ENCODE measurements around the gene DTNA. TPM values are rescaled to one million over a fixed set of nuclear protein-coding genes. Genes with fewer than 3 reads are reported as not detected.

DTNA gene
- total RNA-seq, 6 experiments from 2014 or later = 0.58 to 1.2 (median 0.98) TPM

- H3K27ac Mint-ChIP-seq = no peak overlapping the region
- TF ChIP-seq CTCF (IDR thresholded peaks at IDR 0.05) = no peak
- no peak overlapping the region for H3K4me3 Mint-ChIP-seq
- H3K27me3 Mint-ChIP-seq (ENCODE audit: insufficient read depth) = no peaks in the 10 kb centered on the region
- H3K4me1 Mint-ChIP-seq (ENCODE audit: low read depth) = peaks cover 6% of the 10 kb centered on the region; the same call in 1 of the 2 replicates
- H3K9me3 Mint-ChIP-seq = no peaks in the 10 kb centered on the region
- peak; percentile 13 for DNase-seq
- no peaks in the 10 kb centered on the region for H3K36me3 Mint-ChIP-seq (ENCODE audit: low read depth)
Observed at GRCh38 chr18:34789768-34790344, 79.8 kb downstream of the DTNA start.

- H3K27ac Mint-ChIP-seq = no peak overlapping the region
- H3K27me3 Mint-ChIP-seq (ENCODE audit: insufficient read depth) = no peaks in the 10 kb centered on the region; the same call in 1 of the 2 replicates
- no peaks in the 10 kb centered on the region for H3K36me3 Mint-ChIP-seq (ENCODE audit: low read depth)
- no peak for DNase-seq
- peaks cover 6% of the 10 kb centered on the region; the same call in 1 of the 2 replicates for H3K4me1 Mint-ChIP-seq (ENCODE audit: low read depth)
- no peak overlapping the region for H3K4me3 Mint-ChIP-seq
- no peak for TF ChIP-seq CTCF (IDR thresholded peaks at IDR 0.05)
- H3K9me3 Mint-ChIP-seq = no peaks in the 10 kb centered on the region
Observed at GRCh38 chr18:34794348-34794747, 84.2 kb downstream of the DTNA start.

- peaks cover under 1% of the 10 kb centered on the region; the same call in 1 of the 2 replicates for H3K4me1 Mint-ChIP-seq (ENCODE audit: low read depth)
- no peak for DNase-seq
- H3K27me3 Mint-ChIP-seq (ENCODE audit: insufficient read depth) = peaks cover 3% of the 10 kb centered on the region; the same call in 1 of the 2 replicates
- H3K27ac Mint-ChIP-seq = no peak overlapping the region
- no peaks in the 10 kb centered on the region for H3K36me3 Mint-ChIP-seq (ENCODE audit: low read depth)
- no peak for TF ChIP-seq CTCF (IDR thresholded peaks at IDR 0.05)
- no peak overlapping the region for H3K4me3 Mint-ChIP-seq
- no peaks in the 10 kb centered on the region for H3K9me3 Mint-ChIP-seq
Observed at GRCh38 chr18:34795070-34795732, 85.1 kb downstream of the DTNA start.

- Mint-ChIP-seq H3K4me1 (ENCODE audit: low read depth) (no peaks in the 10 kb centered on the region), H3K27me3 (ENCODE audit: insufficient read depth) (peaks cover 3% of the 10 kb centered on the region; the same call in 1 of the 2 replicates), H3K36me3 (ENCODE audit: low read depth) (no peaks in the 10 kb centered on the region)
Observed at GRCh38 chr18:34796035-34796657, 86.0 kb downstream of the DTNA start.

GRCh38 chr18:34799291-34799690 lies 89.2 kb downstream of the DTNA start:
- no peak for TF ChIP-seq CTCF (IDR thresholded peaks at IDR 0.05)
- DNase-seq = no peak
- Mint-ChIP-seq H3K4me1 (ENCODE audit: low read depth) (no peaks in the 10 kb centered on the region), H3K9me3 (no peaks in the 10 kb centered on the region), H3K27me3 (ENCODE audit: insufficient read depth) (peaks cover 3% of the 10 kb centered on the region; the same call in 1 of the 2 replicates), H3K36me3 (ENCODE audit: low read depth) (no peaks in the 10 kb centered on the region), H3K27ac (no peak overlapping the region), H3K4me3 (no peak overlapping the region; the same call in 1 of the 2 replicates)

More at GRCh38 chr18:34796035-34796657, 86.0 kb downstream of the DTNA start:
- H3K27ac Mint-ChIP-seq = no peak overlapping the region
- H3K4me3 Mint-ChIP-seq = no peak overlapping the region
- no peak for TF ChIP-seq CTCF (IDR thresholded peaks at IDR 0.05)
- H3K9me3 Mint-ChIP-seq = no peaks in the 10 kb centered on the region
- no peak for DNase-seq

All from HFFc6 (cell line).